ENCODE results near the gene STON2. TPM values are rescaled to one million over a fixed set of nuclear protein-coding genes. Genes with fewer than 3 reads are reported as not detected.

Gene STON2
- total and polyA plus RNA-seq, 4 experiments from 2014 or later = not detected

DNA sequence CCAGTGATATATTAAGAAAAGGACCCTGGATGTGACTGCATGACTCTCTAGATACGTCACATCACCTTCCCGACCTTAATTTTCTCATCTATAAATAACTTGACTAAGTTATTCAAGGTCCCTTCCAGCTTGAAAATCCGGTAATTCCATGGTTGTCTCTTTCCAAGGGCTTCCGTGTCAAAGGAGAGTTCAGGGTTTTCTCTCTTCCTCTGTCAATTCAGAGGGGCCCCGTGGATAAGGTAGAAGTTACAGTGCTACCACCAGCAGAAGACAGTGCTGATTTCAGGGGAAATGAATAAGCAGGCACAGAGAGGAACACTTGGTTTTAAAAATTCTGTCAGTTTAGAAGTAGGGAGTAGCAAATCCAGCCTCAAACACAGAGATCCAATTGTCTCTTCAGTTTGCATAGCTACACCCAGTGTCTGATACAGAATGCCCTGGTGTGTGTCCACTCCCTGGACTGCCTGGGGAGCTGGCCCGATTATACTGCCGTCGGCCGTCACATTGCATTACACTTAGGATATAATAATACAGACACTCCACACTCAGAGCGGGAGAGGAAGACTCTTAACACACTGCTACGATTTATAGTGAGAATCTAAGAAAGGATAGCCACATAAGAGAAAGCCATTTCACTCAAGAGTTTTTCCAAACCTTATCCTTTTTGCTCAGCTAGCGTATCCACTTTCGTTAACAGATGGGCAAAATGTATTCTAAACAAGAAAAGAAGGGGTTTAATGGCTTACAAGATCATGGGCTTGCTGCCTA lies 124.6 kb downstream of the STON2 start:
- H3K4me3 Mint-ChIP-seq = no peak overlapping the region
- CTCF ChIA-PET (ENCODE audit: partially characterized antibody) = interaction anchor here (1.6 to 2.5 kb wide), 2 partner anchors 177 to 189 kb away, joined by 4 to 9 read pairs; no protein-coding TSS in a partner anchor
- intact Hi-C loops (cut with micrococcal nuclease) = no loop called here

DNA sequence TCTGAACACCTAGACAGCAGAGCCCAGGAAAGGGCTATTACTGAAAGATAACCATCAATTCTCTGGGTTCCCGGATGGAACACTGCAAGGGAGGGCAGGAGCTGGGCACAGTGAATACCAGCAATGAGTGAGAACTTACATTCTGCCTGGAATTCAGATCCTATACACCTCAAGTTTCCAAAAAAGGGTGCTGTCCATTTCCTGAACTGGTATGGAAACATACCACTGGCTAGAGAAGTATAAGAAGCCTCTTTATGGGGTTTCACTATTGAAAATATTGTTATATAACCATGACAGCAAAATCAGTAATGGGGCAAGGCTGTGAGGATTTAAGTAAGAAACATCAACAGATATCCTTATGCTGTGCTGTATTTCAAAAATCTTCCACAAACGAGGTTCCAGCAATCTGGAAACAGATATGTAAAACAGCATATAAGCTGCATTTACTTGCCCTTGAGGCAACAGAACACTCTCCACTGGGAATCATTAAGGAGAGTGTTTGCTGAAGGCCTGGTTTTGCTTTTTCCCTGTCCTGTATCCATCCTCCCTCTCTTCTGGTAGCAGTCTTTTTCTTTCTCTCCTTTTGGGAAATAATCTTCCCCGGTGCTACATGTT lies 126.1 kb downstream of the STON2 start:
- no peak overlapping the region for H3K27ac ChIP-seq (ENCODE audit: low read depth, low read length)
- no peaks in the 10 kb centered on the region for H3K9me3 ChIP-seq (ENCODE audit: control insufficient read depth in 1 of 2, low read length in 2 of 2)
- no peaks in the 10 kb centered on the region for H3K4me1 ChIP-seq (ENCODE audit: insufficient read depth, low read length)
- ChIA-PET POLR2A (ENCODE audit: partially characterized antibody) (no interaction called here), CTCF (ENCODE audit: partially characterized antibody) (interaction anchor here (1.3 to 2.5 kb wide), 2 partner anchors 178 to 191 kb away, joined by 5 to 9 read pairs; no protein-coding TSS in a partner anchor)
- no peaks in the 10 kb centered on the region for H3K27me3 ChIP-seq (ENCODE audit: insufficient read depth, low read length)
- H3K36me3 Mint-ChIP-seq = no peaks in the 10 kb centered on the region
- no peaks in the 10 kb centered on the region for H3K9me3 Mint-ChIP-seq
- no peak for DNase-seq
- no peaks in the 10 kb centered on the region for H3K36me3 ChIP-seq (ENCODE audit: insufficient read depth, low read length)
- H3K4me3 ChIP-seq (ENCODE audit: low read length in 2 of 2) = no peak overlapping the region
- peaks cover 0 to 2% (median 1%) of the 10 kb centered on the region in 4 donors for H3K4me1 Mint-ChIP-seq
- H3K4me3 Mint-ChIP-seq = no peak overlapping the region
- intact Hi-C loops (cut with micrococcal nuclease) = no loop called here
- H3K27ac Mint-ChIP-seq = no peak overlapping the region
- peaks cover 4 to 6% of the 10 kb centered on the region in 2 donors for H3K27me3 Mint-ChIP-seq

More for the DNA sequence above, 124.6 kb downstream of the STON2 start:
- Mint-ChIP-seq H3K9me3 (no peaks in the 10 kb centered on the region), H3K4me1 (no peaks in the 10 kb centered on the region), H3K27ac (no peak overlapping the region), H3K27me3 (peaks cover 4 to 8% of the 10 kb centered on the region in 2 donors), H3K36me3 (no peaks in the 10 kb centered on the region)
- Histone ChIP-seq H3K4me1 (ENCODE audit: insufficient read depth, low read length) (no peaks in the 10 kb centered on the region), H3K27ac (ENCODE audit: low read depth, low read length) (no peak overlapping the region), H3K36me3 (ENCODE audit: insufficient read depth, low read length) (no peaks in the 10 kb centered on the region), H3K27me3 (ENCODE audit: insufficient read depth, low read length) (no peaks in the 10 kb centered on the region), H3K9me3 (ENCODE audit: control insufficient read depth in 1 of 2, low read length in 2 of 2) (no peaks in the 10 kb centered on the region), H3K4me3 (ENCODE audit: low read length in 2 of 2) (no peak overlapping the region)
- POLR2A ChIA-PET (ENCODE audit: partially characterized antibody) = no interaction called here
- no peak for DNase-seq

- intact Hi-C loops (cut with micrococcal nuclease) = no loop called here
- H3K36me3 ChIP-seq (ENCODE audit: insufficient read depth, low read length) = no peaks in the 10 kb centered on the region
- H3K9me3 Mint-ChIP-seq = no peaks in the 10 kb centered on the region
- H3K27me3 ChIP-seq (ENCODE audit: insufficient read depth, low read length) = no peaks in the 10 kb centered on the region
- no peak overlapping the region for H3K27ac Mint-ChIP-seq
- H3K4me3 ChIP-seq (ENCODE audit: low read length in 2 of 2) = no peak overlapping the region
- DNase-seq = no peak
- no peak overlapping the region for H3K4me3 Mint-ChIP-seq
- no peak overlapping the region for H3K27ac ChIP-seq (ENCODE audit: low read depth, low read length)
- peaks cover 4 to 6% of the 10 kb centered on the region in 2 donors for H3K27me3 Mint-ChIP-seq
- H3K4me1 Mint-ChIP-seq = peaks cover 0 to 2% (median 1%) of the 10 kb centered on the region in 4 donors
- POLR2A ChIA-PET (ENCODE audit: partially characterized antibody) = no interaction called here
- no peaks in the 10 kb centered on the region for H3K4me1 ChIP-seq (ENCODE audit: insufficient read depth, low read length)
- no peaks in the 10 kb centered on the region for H3K9me3 ChIP-seq (ENCODE audit: control insufficient read depth in 1 of 2, low read length in 2 of 2)
- H3K36me3 Mint-ChIP-seq = no peaks in the 10 kb centered on the region
- CTCF ChIA-PET (ENCODE audit: partially characterized antibody) = interaction anchor here (2.5 kb wide), 1 partner anchor 191 kb away, joined by 9 read pairs; no protein-coding TSS in a partner anchor
These were observed 126.6 kb downstream of the STON2 start for GRCh38 chr14:81273521-81273920.

DNA sequence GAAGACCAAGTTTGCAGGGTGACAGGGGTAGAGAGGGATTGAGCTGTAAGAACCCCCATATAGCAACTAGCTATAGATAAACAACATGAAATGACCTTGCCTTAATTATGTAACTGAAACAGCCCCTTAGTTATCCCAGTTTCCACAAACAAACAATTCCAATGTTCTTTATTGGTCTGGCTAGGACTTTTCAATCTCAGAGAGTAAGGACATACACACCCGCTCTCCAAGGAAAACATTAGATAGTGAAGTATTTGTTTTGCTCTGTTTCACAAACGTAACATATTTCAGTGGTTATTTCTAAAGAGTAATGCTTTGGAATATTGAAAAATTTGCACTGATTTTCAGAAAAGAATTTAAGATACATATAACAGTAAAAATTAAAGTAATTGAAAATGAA lies 127.8 kb downstream of the STON2 start:
- H3K27ac ChIP-seq (ENCODE audit: low read depth, low read length) = no peak overlapping the region
- H3K36me3 ChIP-seq (ENCODE audit: insufficient read depth, low read length) = no peaks in the 10 kb centered on the region
- H3K27ac Mint-ChIP-seq = no peak overlapping the region
- H3K9me3 ChIP-seq (ENCODE audit: control insufficient read depth in 1 of 2, low read length in 2 of 2) = no peaks in the 10 kb centered on the region
- ChIA-PET CTCF (ENCODE audit: partially characterized antibody) (interaction anchor here (1.0 to 7.5 kb wide), 5 partner anchors 9 to 238 kb away, joined by 3 to 86 read pairs (median 3); no protein-coding TSS in a partner anchor), POLR2A (ENCODE audit: partially characterized antibody) (no interaction called here)
- H3K27me3 ChIP-seq (ENCODE audit: insufficient read depth, low read length) = no peaks in the 10 kb centered on the region
- no peak overlapping the region for H3K4me3 ChIP-seq (ENCODE audit: low read length in 2 of 2)
- peaks cover 2 to 4% of the 10 kb centered on the region in 2 donors for H3K27me3 Mint-ChIP-seq
- H3K36me3 Mint-ChIP-seq = no peaks in the 10 kb centered on the region
- H3K4me1 Mint-ChIP-seq = peaks cover 0 to 8% (median 1%) of the 10 kb centered on the region in 4 donors
- H3K4me3 Mint-ChIP-seq = no peak overlapping the region
- DNase-seq = no peak
- H3K4me1 ChIP-seq (ENCODE audit: insufficient read depth, low read length) = no peaks in the 10 kb centered on the region
- intact Hi-C loops (cut with micrococcal nuclease) = no loop called here
- H3K9me3 Mint-ChIP-seq = no peaks in the 10 kb centered on the region

GRCh38 chr14:81269979-81270375 lies 130.1 kb downstream of the STON2 start:
- intact Hi-C loops (cut with micrococcal nuclease) = loop anchor here (1.0 kb wide), 2 partner anchors 183 to 194 kb away; no protein-coding TSS in a partner anchor
- H3K27me3 Mint-ChIP-seq = peaks cover 5 to 11% of the 10 kb centered on the region in 2 donors
- POLR2A ChIA-PET (ENCODE audit: partially characterized antibody) = interaction anchor here (1.5 kb wide), 1 partner anchor 195 kb away, joined by 3 read pairs; no protein-coding TSS in a partner anchor

DNA sequence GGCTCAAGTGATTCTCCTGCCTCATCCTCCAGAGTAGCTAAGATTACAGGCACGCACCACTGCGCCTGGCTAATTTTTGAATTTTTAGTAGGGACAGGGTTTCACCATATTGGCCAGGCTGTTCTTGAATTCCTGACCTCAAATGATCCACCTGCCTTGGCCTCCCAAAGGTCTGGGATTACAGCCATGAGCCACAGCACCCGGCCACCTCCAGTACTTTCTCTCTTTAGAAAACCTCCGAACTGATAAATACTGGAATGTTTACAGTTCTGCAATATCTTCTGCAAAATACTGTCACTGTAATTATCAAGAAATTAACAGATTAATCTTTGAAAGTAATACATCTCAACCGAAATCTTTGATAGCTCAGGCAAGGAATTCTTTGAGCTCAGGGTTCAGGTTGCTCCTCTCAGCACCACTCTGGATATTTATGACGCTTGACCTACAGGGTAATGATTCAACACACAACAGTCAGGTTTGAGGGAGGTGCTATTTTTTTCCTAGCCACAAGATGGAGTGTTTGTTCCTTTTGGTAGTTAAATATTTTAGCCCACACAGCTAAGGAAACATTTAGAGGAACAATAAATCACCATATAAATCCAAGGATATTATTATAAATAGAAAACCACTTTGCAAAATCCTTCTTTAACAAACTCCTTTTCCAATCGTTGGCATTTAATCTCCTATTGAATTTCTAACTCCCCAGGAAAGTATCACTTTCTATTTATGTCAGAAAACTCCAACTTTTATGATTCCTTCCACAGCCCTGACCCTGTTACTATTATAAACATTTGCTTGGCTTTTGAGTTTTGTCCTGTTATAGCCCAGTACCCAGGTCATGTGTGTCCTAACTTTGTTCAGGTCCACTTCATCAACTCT lies 130.8 kb downstream of the STON2 start:
- peak in 4 of 5 donors; percentile 28 to 42 (median 32) for DNase-seq

More at GRCh38 chr14:81269979-81270375, 130.1 kb downstream of the STON2 start:
- no peak overlapping the region for H3K27ac ChIP-seq (ENCODE audit: low read depth, low read length)
- Mint-ChIP-seq H3K4me1 (peaks cover 0 to 8% (median 1%) of the 10 kb centered on the region in 4 donors), H3K9me3 (no peaks in the 10 kb centered on the region), H3K27ac (no peak overlapping the region), H3K4me3 (no peak overlapping the region), H3K36me3 (no peaks in the 10 kb centered on the region)
- CTCF ChIA-PET (ENCODE audit: partially characterized antibody) = interaction anchor here (0.8 to 7.5 kb wide), 10 partner anchors 9 to 212 kb away, joined by 3 to 86 read pairs (median 5); no protein-coding TSS in a partner anchor
- H3K4me1 ChIP-seq (ENCODE audit: insufficient read depth, low read length) = no peaks in the 10 kb centered on the region
- DNase-seq = no peak
- no peak overlapping the region for H3K4me3 ChIP-seq (ENCODE audit: low read length in 2 of 2)
- H3K36me3 ChIP-seq (ENCODE audit: insufficient read depth, low read length) = no peaks in the 10 kb centered on the region
- no peaks in the 10 kb centered on the region for H3K27me3 ChIP-seq (ENCODE audit: insufficient read depth, low read length)
- H3K9me3 ChIP-seq (ENCODE audit: control insufficient read depth in 1 of 2, low read length in 2 of 2) = no peaks in the 10 kb centered on the region

More for the DNA sequence above, 130.8 kb downstream of the STON2 start:
- H3K9me3 Mint-ChIP-seq = no peaks in the 10 kb centered on the region
- Histone ChIP-seq H3K4me3 (ENCODE audit: low read length in 2 of 2) (no peak overlapping the region), H3K36me3 (ENCODE audit: insufficient read depth, low read length) (no peaks in the 10 kb centered on the region), H3K27ac (ENCODE audit: low read depth, low read length) (no peak overlapping the region), H3K27me3 (ENCODE audit: insufficient read depth, low read length) (no peaks in the 10 kb centered on the region), H3K4me1 (ENCODE audit: insufficient read depth, low read length) (no peaks in the 10 kb centered on the region), H3K9me3 (ENCODE audit: control insufficient read depth in 1 of 2, low read length in 2 of 2) (no peaks in the 10 kb centered on the region)
- H3K36me3 Mint-ChIP-seq = no peaks in the 10 kb centered on the region
- H3K27me3 Mint-ChIP-seq = peaks cover 7 to 11% of the 10 kb centered on the region in 2 donors
- ChIA-PET CTCF (ENCODE audit: partially characterized antibody) (interaction anchor here (0.8 to 7.5 kb wide), 9 partner anchors 9 to 213 kb away, joined by 3 to 86 read pairs (median 6); no protein-coding TSS in a partner anchor), POLR2A (ENCODE audit: partially characterized antibody) (interaction anchor here (1.3 to 1.5 kb wide), 2 partner anchors 50 to 196 kb away, joined by 3 read pairs; no protein-coding TSS in a partner anchor)
- H3K27ac Mint-ChIP-seq = no peak overlapping the region
- H3K4me3 Mint-ChIP-seq = no peak overlapping the region
- H3K4me1 Mint-ChIP-seq = peaks cover 0 to 8% (median 1%) of the 10 kb centered on the region in 4 donors
- intact Hi-C loops (cut with micrococcal nuclease) = loop anchor here (1.0 kb wide), 2 partner anchors 184 to 195 kb away; no protein-coding TSS in a partner anchor
